Endodermal cell (in vitro differentiated cells): Measurements from ENCODE around the gene RBM20. TPM values are rescaled to one million over a fixed set of nuclear protein-coding genes. Genes with fewer than 3 reads are reported as not detected.

Source experiments
- DNase-seq: peaks from one replicate; pipeline ENCODE4 v3.0.0-alpha.2; 2017
- H3K27ac ChIP-seq: 2 replicates; pipeline ENCODE4 v1.5.1; 2013; ENCODE audit warnings: mild to moderate bottlenecking, low read depth, low read length, moderate library complexity
- H3K27me3 ChIP-seq: 2 replicates; pipeline ENCODE4 v1.6.1; 2013; ENCODE audit warnings: mild to moderate bottlenecking, low read length, moderate library complexity; ENCODE audit not compliant: insufficient read depth, control insufficient read depth, poor library complexity, severe bottlenecking
- H3K36me3 ChIP-seq: 2 replicates; pipeline ENCODE4 v1.7.0; 2013; ENCODE audit warnings: mild to moderate bottlenecking, low read length, moderate library complexity; ENCODE audit not compliant: control insufficient read depth, insufficient read depth
- H3K4me1 ChIP-seq: one replicate; pipeline ENCODE4 v1.7.0; 2013; ENCODE audit warnings: low read length; ENCODE audit not compliant: control insufficient read depth, insufficient read depth
- H3K4me3 ChIP-seq: 2 replicates; pipeline ENCODE4 v1.5.1; 2013; ENCODE audit warnings: mild to moderate bottlenecking, low read length, moderate library complexity
- H3K9ac ChIP-seq: 2 replicates; pipeline ENCODE4 v1.6.1; 2013; ENCODE audit warnings: mild to moderate bottlenecking, low read length, moderate library complexity; ENCODE audit not compliant: poor library complexity, severe bottlenecking; ENCODE audit errors: extremely low read depth
- H3K9me3 ChIP-seq: 2 replicates; pipeline ENCODE4 v1.6.1; 2013; ENCODE audit warnings: mild to moderate bottlenecking, low read length, moderate library complexity; ENCODE audit not compliant: control insufficient read depth
- H3K27ac Mint-ChIP-seq: 2 replicates; pipeline ENCODE4 v1.8.0; 2020; ENCODE audit warnings: mixed read lengths
- H3K27me3 Mint-ChIP-seq: 2 replicates; pipeline ENCODE4 v1.8.0; 2021; ENCODE audit warnings: mild to moderate bottlenecking, mixed read lengths; ENCODE audit not compliant: insufficient read depth
- H3K36me3 Mint-ChIP-seq: 2 replicates; pipeline ENCODE4 v1.8.0; 2020; ENCODE audit warnings: low read depth, mixed read lengths
- H3K4me1 Mint-ChIP-seq: 2 replicates; pipeline ENCODE4 v1.8.0; 2020; ENCODE audit warnings: mixed read lengths
- H3K4me3 Mint-ChIP-seq: 2 replicates; pipeline ENCODE4 v1.8.0; 2020; ENCODE audit warnings: mild to moderate bottlenecking, moderate library complexity, mixed read lengths
- H3K9me3 Mint-ChIP-seq: 2 replicates; pipeline ENCODE4 v1.8.0; 2020; ENCODE audit warnings: mild to moderate bottlenecking, mixed read lengths
- WGBS, 2 experiments: methylation state at CpG; one replicate each; pipeline versions ENCODE4 v1.1.5 to v1.1.7; 2013; ENCODE audit warnings: missing lambda C conversion rate in 2 of 2, mixed read lengths in 1 of 2; ENCODE audit not compliant: insufficient coverage in 1 of 2, insufficient read length in 1 of 2; 5-methylcytosine and 5-hydroxymethylcytosine counted together
- total RNA-seq, 2 donors: library from RNA; stranded (reverse); fragmentation: NEBNext Ultra II Directional in 1 of 2; extraction: Animal tissue kit (Norgen Biotek cat#: 25700) in 1 of 2; gene quantifications; 2 replicates in 1 of 2; 3 replicates in 1 of 2; pipeline ENCODE4 v1.2.1, GENCODE V29; 2021
- TF ChIP-seq, protein P1 (sequence below): fragments of 200-600 bp; sonication (generic); conservative IDR thresholded peaks from 2 replicates; pipeline ENCODE4 v1.5.0; 2021; ENCODE audit warnings: antibody characterized with exemption, mild to moderate bottlenecking

RBM20 gene
- total RNA-seq, 2 donors from 2014 or later: 6.2 to 7.0 TPM

DNA sequence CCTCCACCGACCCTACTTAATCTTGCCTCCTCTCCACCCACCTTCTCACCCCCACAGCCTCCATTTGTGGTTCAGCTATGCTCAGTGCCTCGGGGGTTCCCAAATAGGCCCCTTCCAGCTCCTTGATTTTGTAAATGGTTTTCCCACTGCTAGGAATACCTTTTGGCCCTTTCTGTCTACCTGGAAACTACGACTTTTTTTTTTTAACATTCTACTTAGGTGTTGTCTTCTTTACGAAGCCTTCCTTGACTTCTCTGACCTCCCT, 200.4 kb downstream of the RBM20 start:
- H3K9me3 ChIP-seq: no peaks in the 10 kb centered on the region
- H3K9me3 Mint-ChIP-seq: no peaks in the 10 kb centered on the region
- H3K4me1 Mint-ChIP-seq: peaks cover 12% of the 10 kb centered on the region
- no peak overlapping the region for H3K4me3 Mint-ChIP-seq
- no peak overlapping the region for H3K9ac ChIP-seq
- H3K27ac ChIP-seq: no peak overlapping the region
- H3K36me3 ChIP-seq: no peaks in the 10 kb centered on the region
- H3K27me3 Mint-ChIP-seq: no peaks in the 10 kb centered on the region
- TF ChIP-seq, protein P1, sequence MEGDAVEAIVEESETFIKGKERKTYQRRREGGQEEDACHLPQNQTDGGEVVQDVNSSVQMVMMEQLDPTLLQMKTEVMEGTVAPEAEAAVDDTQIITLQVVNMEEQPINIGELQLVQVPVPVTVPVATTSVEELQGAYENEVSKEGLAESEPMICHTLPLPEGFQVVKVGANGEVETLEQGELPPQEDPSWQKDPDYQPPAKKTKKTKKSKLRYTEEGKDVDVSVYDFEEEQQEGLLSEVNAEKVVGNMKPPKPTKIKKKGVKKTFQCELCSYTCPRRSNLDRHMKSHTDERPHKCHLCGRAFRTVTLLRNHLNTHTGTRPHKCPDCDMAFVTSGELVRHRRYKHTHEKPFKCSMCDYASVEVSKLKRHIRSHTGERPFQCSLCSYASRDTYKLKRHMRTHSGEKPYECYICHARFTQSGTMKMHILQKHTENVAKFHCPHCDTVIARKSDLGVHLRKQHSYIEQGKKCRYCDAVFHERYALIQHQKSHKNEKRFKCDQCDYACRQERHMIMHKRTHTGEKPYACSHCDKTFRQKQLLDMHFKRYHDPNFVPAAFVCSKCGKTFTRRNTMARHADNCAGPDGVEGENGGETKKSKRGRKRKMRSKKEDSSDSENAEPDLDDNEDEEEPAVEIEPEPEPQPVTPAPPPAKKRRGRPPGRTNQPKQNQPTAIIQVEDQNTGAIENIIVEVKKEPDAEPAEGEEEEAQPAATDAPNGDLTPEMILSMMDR: no peak
- no peak overlapping the region for H3K27ac Mint-ChIP-seq
- H3K4me3 ChIP-seq: no peak overlapping the region
- WGBS, 2 experiments: 93 to 100% methylated on average over 4 of the region's 4 CpGs
- no peak for DNase-seq
- no peaks in the 10 kb centered on the region for H3K36me3 Mint-ChIP-seq
- no peaks in the 10 kb centered on the region for H3K27me3 ChIP-seq
- H3K4me1 ChIP-seq: no peaks in the 10 kb centered on the region

DNA sequence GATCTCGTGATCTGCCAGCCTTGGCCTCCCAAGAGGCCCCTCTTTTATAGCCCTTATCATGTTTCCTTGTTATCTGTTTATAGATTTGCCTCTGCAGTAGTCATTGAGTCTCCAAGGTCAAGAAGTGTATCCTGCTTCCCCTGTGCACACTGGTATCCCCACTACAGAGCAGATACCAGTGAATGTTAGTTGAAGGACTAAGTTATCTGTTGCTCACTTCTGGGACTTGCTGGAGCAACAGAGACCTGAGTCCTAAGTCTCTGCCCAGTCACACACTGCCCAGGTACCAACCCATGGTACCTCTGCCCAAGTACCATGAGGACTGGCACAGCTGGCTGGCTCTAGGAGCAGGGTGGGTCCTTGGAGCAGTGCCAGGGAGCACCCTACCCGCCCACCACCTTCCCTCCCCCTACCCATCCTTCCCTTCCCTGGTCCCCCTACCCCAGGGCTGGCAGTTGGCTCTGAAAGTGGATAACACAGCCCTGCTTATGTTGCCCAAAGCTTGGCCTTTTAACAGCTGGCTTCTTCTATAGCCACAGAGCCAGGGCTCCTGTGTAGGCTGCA, 201.1 kb downstream of the RBM20 start:
- no peaks in the 10 kb centered on the region for H3K9me3 ChIP-seq
- no peaks in the 10 kb centered on the region for H3K4me1 ChIP-seq
- Mint-ChIP-seq H3K36me3 (no peaks in the 10 kb centered on the region), H3K9me3 (no peaks in the 10 kb centered on the region), H3K27ac (no peak overlapping the region), H3K4me3 (no peak overlapping the region), H3K4me1 (peaks cover 12% of the 10 kb centered on the region), H3K27me3 (no peaks in the 10 kb centered on the region)
- DNase-seq: no peak
- no peak overlapping the region for H3K9ac ChIP-seq
- WGBS, 2 experiments: 94 to 100% methylated on average over 1 to 2 of the region's 2 CpGs
- H3K4me3 ChIP-seq: no peak overlapping the region
- H3K27me3 ChIP-seq: no peaks in the 10 kb centered on the region
- no peaks in the 10 kb centered on the region for H3K36me3 ChIP-seq
- no peak overlapping the region for H3K27ac ChIP-seq
- TF ChIP-seq, protein P1: no peak

DNA sequence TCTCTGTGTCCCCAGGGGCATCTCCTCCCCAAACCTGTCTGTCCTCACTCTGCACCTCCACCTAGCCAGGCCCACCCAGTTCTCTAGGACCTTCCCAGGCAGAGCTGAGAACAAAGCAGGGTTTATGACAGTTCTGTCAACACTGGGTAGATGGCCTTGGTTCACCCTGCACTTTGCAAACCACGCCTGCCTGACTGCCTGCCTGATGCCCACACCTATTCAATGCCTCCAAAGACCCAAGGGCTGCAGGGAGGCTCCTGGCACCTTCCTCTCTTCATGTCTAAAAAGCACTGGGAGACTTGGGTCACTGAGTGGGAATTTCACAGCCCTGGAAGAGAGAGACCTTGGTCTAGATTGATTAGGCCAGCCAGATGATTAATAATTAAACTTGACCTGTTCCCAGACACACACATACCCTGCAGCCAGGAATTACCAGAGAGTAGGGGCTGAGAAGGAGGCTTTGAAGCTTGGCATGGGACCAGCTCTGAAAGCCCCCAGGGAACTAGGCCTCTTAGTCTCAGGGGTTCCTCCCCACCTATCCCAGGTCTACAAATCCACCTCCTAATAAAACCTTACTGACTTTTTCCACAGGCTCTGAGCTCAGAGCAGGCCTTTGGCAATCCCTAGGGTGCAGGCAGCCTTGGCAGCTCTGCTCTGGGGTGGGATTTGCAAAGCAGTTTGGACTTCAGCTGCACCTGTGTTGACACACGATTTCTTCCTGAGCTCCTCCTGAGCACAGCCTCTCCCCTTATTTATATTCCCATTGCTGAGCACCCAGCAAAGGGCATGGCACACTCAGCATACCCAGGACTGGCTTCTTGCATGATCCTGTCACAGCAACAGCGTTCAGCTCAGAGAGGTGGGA, 201.9 kb downstream of the RBM20 start:
- H3K27ac Mint-ChIP-seq: no peak overlapping the region

More for the DNA sequence above, 201.9 kb downstream of the RBM20 start:
- H3K36me3 ChIP-seq: no peaks in the 10 kb centered on the region
- H3K27me3 ChIP-seq: no peaks in the 10 kb centered on the region
- H3K9ac ChIP-seq: no peak overlapping the region
- peaks cover 12% of the 10 kb centered on the region for H3K4me1 Mint-ChIP-seq
- no peak overlapping the region for H3K4me3 ChIP-seq
- H3K9me3 Mint-ChIP-seq: no peaks in the 10 kb centered on the region
- TF ChIP-seq, protein P1: no peak
- H3K4me1 ChIP-seq: no peaks in the 10 kb centered on the region
- H3K9me3 ChIP-seq: no peaks in the 10 kb centered on the region
- H3K4me3 Mint-ChIP-seq: no peak overlapping the region
- H3K36me3 Mint-ChIP-seq: no peaks in the 10 kb centered on the region
- no peaks in the 10 kb centered on the region for H3K27me3 Mint-ChIP-seq
- H3K27ac ChIP-seq: no peak overlapping the region
- DNase-seq: no peak
- WGBS, 2 experiments: 89 to 90% methylated on average over 3 of the region's 3 CpGs
